GM18951 (cell line): ENCODE results near the gene NPTX1.

Experiments
- POLR2A ChIP-seq: IDR thresholded peaks from 4 replicates; pipeline ENCODE4 v1.6.1; 2011; ENCODE audit warnings: mild to moderate bottlenecking; ENCODE audit not compliant: insufficient read length, insufficient read depth; ENCODE audit errors: extremely low read depth
- in situ Hi-C: fragments of 300-500 bp; cut with MboI; formaldehyde crosslinking; loops from one replicate; pipeline ENCODE4 v1.12.0; 2022; ENCODE audit warnings: low sequenced_read_pairs, mixed read lengths, inconsistent platforms; ENCODE audit not compliant: unreplicated experiment

The NPTX1 gene

GRCh38 chr17:80479246-80479566 is 2.8 kb upstream of the NPTX1 start:
- no peak for TF ChIP-seq POLR2A
- in situ Hi-C loops = no loop called here

- TF ChIP-seq POLR2A = no peak
- in situ Hi-C loops = no loop called here
Observed at GRCh38 chr17:80478487-80479245, 2.3 kb upstream of the NPTX1 start.

- in situ Hi-C loops = no loop called here
- TF ChIP-seq POLR2A = no peak
Observed at GRCh38 chr17:80477647-80478478, 1.5 kb upstream of the NPTX1 start.

- no peak for TF ChIP-seq POLR2A
Observed at GRCh38 chr17:80476877-80477646, 655 bp upstream of the NPTX1 start.

GRCh38 chr17:80474961-80475909 is 1.2 kb downstream of the NPTX1 start:
- in situ Hi-C loops = no loop called here
- no peak for TF ChIP-seq POLR2A

More at GRCh38 chr17:80476877-80477646, 655 bp upstream of the NPTX1 start:
- in situ Hi-C loops = no loop called here

GRCh38 chr17:80474231-80474960 is 2.0 kb downstream of the NPTX1 start:
- TF ChIP-seq POLR2A = no peak
- in situ Hi-C loops = no loop called here

- in situ Hi-C loops = no loop called here
- TF ChIP-seq POLR2A = no peak
Observed at GRCh38 chr17:80473701-80474100, 2.7 kb downstream of the NPTX1 start.

- no peak for TF ChIP-seq POLR2A
- in situ Hi-C loops = no loop called here
Observed at GRCh38 chr17:80472996-80473395, 3.4 kb downstream of the NPTX1 start.

GRCh38 chr17:80471922-80472321 is 4.5 kb downstream of the NPTX1 start:
- in situ Hi-C loops = no loop called here
- TF ChIP-seq POLR2A = no peak

GRCh38 chr17:80470603-80471002 is 5.8 kb downstream of the NPTX1 start:
- no peak for TF ChIP-seq POLR2A
- in situ Hi-C loops = no loop called here

GRCh38 chr17:80469667-80470066 is 6.7 kb downstream of the NPTX1 start:
- no peak for TF ChIP-seq POLR2A
- in situ Hi-C loops = no loop called here
